SK-N-MC (cell line): ENCODE data around the gene PDE11A.

ENCODE experiments used
- EZH2 ChIP-seq: fragments of 200-600 bp; sonication (generic); IDR thresholded peaks from one replicate; pipeline ENCODE4 v1.6.1; 2017; ENCODE audit warnings: antibody characterized with exemption
- FOXP2 ChIP-seq: optimal IDR thresholded peaks from 2 replicates; pipeline ENCODE3; 2011; ENCODE audit warnings: mild to moderate bottlenecking, moderate library complexity; ENCODE audit not compliant: insufficient read depth; ENCODE audit errors: extremely low read length, control extremely low read depth
- POLR2AphosphoS5 ChIP-seq: IDR thresholded peaks from 2 replicates; pipeline ENCODE4 v1.6.1; 2012; ENCODE audit warnings: mild to moderate bottlenecking, low read depth, low read length, borderline replicate concordance

GRCh38 chr2:177666408-177666807, 406.2 kb downstream of the PDE11A start:
- TF ChIP-seq EZH2 (no peak), POLR2AphosphoS5 (no peak), FOXP2 (no peak)
